OCI-LY1 (cell line): ENCODE results near the gene PPP1R18.

Experiments used
- EZH2 ChIP-seq: fragments of 200-600 bp; sonication (generic), shearing (Covaris generic); IDR thresholded peaks from 2 replicates; pipeline ENCODE4 v1.8.0; 2017; ENCODE audit warnings: borderline replicate concordance, mixed run types, mild to moderate bottlenecking, antibody characterized with exemption, low read length, moderate library complexity, mixed read lengths
- TF ChIP-seq, protein P1 (sequence below): fragments of 200-600 bp; sonication (generic), shearing (Covaris generic); IDR thresholded peaks from 2 replicates; pipeline ENCODE4 v1.5.1; 2017; ENCODE audit warnings: mild to moderate bottlenecking, antibody characterized with exemption, low read length, moderate library complexity, mixed read lengths

DNA sequence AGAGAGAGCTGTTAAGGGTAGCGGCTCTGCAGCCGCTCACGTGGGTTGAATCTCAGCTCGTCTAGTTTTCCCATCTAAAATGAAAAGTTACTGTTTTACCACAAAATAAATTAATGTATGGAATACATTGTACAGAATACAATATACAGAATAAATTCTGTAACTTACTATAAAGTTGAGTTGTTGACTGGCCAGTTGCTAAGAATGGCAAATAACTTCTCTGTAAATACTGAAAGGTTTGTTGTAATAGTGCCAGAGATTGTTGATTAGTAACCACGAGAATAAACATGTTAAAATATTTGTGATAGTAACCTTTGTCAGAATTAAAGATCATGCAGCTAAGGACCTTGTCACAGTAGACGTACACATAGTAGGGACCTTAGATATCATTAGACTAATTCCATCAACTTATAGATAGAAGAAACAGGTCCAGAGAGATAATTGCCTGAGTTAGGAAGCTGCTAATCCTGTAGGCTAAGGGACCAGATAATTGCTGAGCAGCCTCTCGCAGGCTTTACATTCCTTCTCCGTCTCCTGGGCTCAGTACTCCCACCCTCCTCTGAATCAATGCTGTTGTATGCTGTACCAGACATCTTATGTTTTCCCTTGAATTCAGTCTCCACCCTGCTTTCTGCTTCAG lies 4.9 kb upstream of the PPP1R18 start:
- TF ChIP-seq, protein P1, sequence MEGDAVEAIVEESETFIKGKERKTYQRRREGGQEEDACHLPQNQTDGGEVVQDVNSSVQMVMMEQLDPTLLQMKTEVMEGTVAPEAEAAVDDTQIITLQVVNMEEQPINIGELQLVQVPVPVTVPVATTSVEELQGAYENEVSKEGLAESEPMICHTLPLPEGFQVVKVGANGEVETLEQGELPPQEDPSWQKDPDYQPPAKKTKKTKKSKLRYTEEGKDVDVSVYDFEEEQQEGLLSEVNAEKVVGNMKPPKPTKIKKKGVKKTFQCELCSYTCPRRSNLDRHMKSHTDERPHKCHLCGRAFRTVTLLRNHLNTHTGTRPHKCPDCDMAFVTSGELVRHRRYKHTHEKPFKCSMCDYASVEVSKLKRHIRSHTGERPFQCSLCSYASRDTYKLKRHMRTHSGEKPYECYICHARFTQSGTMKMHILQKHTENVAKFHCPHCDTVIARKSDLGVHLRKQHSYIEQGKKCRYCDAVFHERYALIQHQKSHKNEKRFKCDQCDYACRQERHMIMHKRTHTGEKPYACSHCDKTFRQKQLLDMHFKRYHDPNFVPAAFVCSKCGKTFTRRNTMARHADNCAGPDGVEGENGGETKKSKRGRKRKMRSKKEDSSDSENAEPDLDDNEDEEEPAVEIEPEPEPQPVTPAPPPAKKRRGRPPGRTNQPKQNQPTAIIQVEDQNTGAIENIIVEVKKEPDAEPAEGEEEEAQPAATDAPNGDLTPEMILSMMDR = no peak
- TF ChIP-seq EZH2 = no peak
